ENCODE measurements around the gene WDR73. TPM values are rescaled to one million over a fixed set of nuclear protein-coding genes. Genes with fewer than 3 reads are reported as not detected.

WDR73 gene
- total RNA-seq, 4 donors from 2014 or later: 12.7 to 37.4 (median 26.5) TPM

DNA sequence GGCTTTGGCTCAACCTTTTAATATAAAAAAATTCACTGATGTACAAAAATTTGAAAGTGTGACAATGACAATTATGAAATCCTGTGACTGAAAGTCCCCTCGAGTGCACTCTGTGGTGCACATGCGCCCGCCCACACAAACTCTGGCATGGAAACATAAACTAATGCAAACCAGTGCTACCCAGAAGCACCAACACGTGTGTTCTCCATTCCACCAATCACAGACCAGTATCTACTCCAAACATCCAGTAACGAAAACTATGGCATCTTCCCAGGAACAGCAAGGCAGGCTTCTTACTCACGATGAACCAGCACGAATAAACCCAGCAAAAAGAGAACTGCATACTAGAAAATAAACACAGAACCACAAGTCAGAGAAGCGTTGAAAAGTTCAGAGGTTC lies 15.6 kb upstream of the WDR73 start:
- H3K4me1 ChIP-seq: no peaks in the 10 kb centered on the region

DNA sequence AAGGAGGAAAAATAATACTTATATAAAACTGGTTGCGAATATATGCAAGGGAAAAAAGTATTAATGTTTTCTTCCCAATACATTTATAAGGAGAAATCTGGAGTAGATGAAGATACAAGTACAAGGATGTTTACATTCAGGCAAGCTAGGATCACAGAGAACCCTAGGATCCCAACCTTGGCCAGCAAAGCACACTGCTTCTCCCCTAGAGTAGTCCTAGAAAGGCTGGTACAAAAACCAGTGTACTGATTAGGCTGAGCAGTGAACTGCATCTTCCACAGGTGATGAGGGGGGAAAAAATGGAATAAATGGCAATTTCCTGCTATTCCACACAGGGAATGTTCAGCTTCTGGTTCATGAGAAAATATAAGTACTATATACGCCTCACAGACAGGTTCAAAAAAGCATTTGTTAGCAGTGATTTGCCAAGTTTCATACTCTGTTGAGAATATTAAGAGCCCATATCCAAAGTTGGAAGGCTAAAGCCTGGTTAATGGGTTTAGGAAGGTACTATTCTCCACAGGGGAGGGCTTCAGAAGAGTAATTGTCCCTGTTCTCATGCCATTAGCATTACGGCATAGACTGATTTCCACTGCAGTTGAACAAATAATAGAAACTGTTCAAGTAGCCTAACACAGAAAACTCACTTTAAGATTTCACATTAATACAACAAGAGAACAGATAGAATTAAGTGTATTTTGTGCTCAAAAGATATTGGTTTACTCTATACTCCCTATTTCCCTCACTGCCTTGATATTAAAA lies 14.3 kb upstream of the WDR73 start:
- no peak for DNase-seq
- peaks cover 0 to 24% (median 8%) of the 10 kb centered on the region in 4 donors for H3K36me3 ChIP-seq
- intact Hi-C loops (cut with DNase I; ENCODE audit: low total_unique reads): loop anchor here (10.0 kb wide), 1 partner anchor 46 kb away; the partner anchor contains the start of gene SEC11A

More for the DNA sequence above, 15.6 kb upstream of the WDR73 start:
- WGBS, 2 donors (ENCODE audit: low coverage in 1 of 2): 74 to 89% methylated on average over 3 to 8 of the region's 8 CpGs
- H3K27me3 ChIP-seq: no peaks in the 10 kb centered on the region
- TF ChIP-seq POLR2AphosphoS5 (IDR thresholded peaks at IDR 0.05) (no peak), EP300 (IDR thresholded peaks at IDR 0.05; ENCODE audit: low read depth) (no peak), POLR2A (IDR thresholded peaks at IDR 0.05) (no peak)
- TF ChIP-seq, protein P1, sequence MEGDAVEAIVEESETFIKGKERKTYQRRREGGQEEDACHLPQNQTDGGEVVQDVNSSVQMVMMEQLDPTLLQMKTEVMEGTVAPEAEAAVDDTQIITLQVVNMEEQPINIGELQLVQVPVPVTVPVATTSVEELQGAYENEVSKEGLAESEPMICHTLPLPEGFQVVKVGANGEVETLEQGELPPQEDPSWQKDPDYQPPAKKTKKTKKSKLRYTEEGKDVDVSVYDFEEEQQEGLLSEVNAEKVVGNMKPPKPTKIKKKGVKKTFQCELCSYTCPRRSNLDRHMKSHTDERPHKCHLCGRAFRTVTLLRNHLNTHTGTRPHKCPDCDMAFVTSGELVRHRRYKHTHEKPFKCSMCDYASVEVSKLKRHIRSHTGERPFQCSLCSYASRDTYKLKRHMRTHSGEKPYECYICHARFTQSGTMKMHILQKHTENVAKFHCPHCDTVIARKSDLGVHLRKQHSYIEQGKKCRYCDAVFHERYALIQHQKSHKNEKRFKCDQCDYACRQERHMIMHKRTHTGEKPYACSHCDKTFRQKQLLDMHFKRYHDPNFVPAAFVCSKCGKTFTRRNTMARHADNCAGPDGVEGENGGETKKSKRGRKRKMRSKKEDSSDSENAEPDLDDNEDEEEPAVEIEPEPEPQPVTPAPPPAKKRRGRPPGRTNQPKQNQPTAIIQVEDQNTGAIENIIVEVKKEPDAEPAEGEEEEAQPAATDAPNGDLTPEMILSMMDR (IDR thresholded peaks at IDR 0.05): no peak
- H3K36me3 ChIP-seq: peaks cover 0 to 37% (median 12%) of the 10 kb centered on the region in 4 donors
- in situ Hi-C loops (cut with MboI; ENCODE audit: low pct_ligation_motif_present in 1 of 4, low pct_unique_long_range_greater_than_20kb in 1 of 4, low sequenced_read_pairs in 3 of 4) (loop anchor here in 1 of 4 donors (25.0 kb wide), 1 partner anchor 93 kb away; no protein-coding TSS in a partner anchor), intact Hi-C loops (cut with DNase I; ENCODE audit: low total_unique reads) (loop anchor here (10.0 kb wide), 1 partner anchor 45 kb away; the partner anchor contains the start of gene SEC11A)
- H3K27ac ChIP-seq: no peak overlapping the region
- H3K9me3 ChIP-seq: no peaks in the 10 kb centered on the region
- no peak overlapping the region for H3K4me3 ChIP-seq
- no peak for DNase-seq

DNA sequence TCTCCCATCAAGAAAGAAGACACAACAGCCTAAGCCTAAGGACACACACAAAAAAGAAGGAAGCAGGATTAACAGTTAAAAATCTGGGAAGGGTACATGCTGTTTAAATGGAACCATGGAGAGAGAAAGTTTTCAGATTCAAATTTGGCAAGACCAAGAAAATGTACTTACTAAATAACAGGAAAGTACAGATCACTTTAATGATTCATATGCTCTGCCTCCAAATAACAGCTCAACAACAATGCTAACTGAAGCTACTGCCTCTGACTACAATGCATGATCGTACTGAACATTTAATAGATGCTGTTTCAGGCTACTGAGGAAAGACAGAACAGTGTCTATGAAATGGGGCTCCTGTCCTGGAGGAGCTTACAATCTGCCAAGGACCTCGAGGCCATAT lies 12.3 kb upstream of the WDR73 start:
- TF ChIP-seq, protein P1 (IDR thresholded peaks at IDR 0.05): no peak
- TF ChIP-seq POLR2AphosphoS5 (IDR thresholded peaks at IDR 0.05): no peak
- no peak for TF ChIP-seq POLR2A (IDR thresholded peaks at IDR 0.05)
- no peak for TF ChIP-seq EP300 (IDR thresholded peaks at IDR 0.05; ENCODE audit: low read depth)
- no peaks in the 10 kb centered on the region for H3K9me3 ChIP-seq
- H3K27ac ChIP-seq: no peak overlapping the region
- H3K27me3 ChIP-seq: no peaks in the 10 kb centered on the region
- H3K4me3 ChIP-seq: no peak overlapping the region
- H3K4me1 ChIP-seq: no peaks in the 10 kb centered on the region
- WGBS, 2 donors (ENCODE audit: low coverage in 1 of 2): 69 to 74% methylated on average over 2 of the region's 2 CpGs
- DNase-seq: no peak
- H3K36me3 ChIP-seq: peaks cover 0 to 23% (median 8%) of the 10 kb centered on the region in 4 donors
- intact Hi-C loops (cut with DNase I; ENCODE audit: low total_unique reads): loop anchor here (10.0 kb wide), 1 partner anchor 48 kb away; the partner anchor contains the start of gene SEC11A
- in situ Hi-C loops (cut with MboI; ENCODE audit: low pct_ligation_motif_present in 1 of 4, low pct_unique_long_range_greater_than_20kb in 1 of 4, low sequenced_read_pairs in 3 of 4): loop anchor here in 1 of 4 donors (25.0 kb wide), 1 partner anchor 96 kb away; no protein-coding TSS in a partner anchor

More for the DNA sequence above, 14.3 kb upstream of the WDR73 start:
- TF ChIP-seq EP300 (IDR thresholded peaks at IDR 0.05; ENCODE audit: low read depth): no peak
- no peak for TF ChIP-seq POLR2A (IDR thresholded peaks at IDR 0.05)
- TF ChIP-seq POLR2AphosphoS5 (IDR thresholded peaks at IDR 0.05): no peak
- TF ChIP-seq, protein P1 (IDR thresholded peaks at IDR 0.05): no peak
- Histone ChIP-seq H3K4me3 (no peak overlapping the region), H3K9me3 (no peaks in the 10 kb centered on the region), H3K27me3 (no peaks in the 10 kb centered on the region), H3K27ac (no peak overlapping the region), H3K4me1 (no peaks in the 10 kb centered on the region)
- 95 to 99% methylated on average over 3 of the region's 3 CpGs for WGBS, 2 donors (ENCODE audit: low coverage in 1 of 2)
- in situ Hi-C loops (cut with MboI; ENCODE audit: low pct_ligation_motif_present in 1 of 4, low pct_unique_long_range_greater_than_20kb in 1 of 4, low sequenced_read_pairs in 3 of 4): loop anchor here in 1 of 4 donors (25.0 kb wide), 1 partner anchor 94 kb away; no protein-coding TSS in a partner anchor

DNA sequence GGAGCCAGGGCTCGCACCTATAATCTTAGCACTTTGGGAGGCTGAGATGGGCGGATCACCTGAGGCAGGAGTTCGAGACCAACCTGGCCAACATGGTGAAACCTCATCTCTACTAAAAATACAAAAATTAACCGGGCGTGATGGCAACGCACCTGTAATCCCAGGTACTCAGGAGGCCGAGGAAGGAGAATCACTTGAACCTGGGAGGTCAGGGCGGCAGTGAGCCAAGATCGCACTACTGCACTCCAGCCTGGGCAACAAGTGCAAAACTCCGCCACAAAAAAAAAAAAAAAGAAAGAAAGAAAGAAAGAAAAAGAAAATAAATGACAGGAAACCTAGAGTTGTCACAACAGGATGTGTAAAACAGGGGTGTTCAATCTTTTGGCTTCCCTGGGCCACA lies 6.9 kb upstream of the WDR73 start:
- Histone ChIP-seq H3K9me3 (no peaks in the 10 kb centered on the region), H3K27me3 (no peaks in the 10 kb centered on the region), H3K27ac (no peak overlapping the region), H3K4me3 (no peak overlapping the region), H3K36me3 (peaks cover 0 to 6% (median 0%) of the 10 kb centered on the region in 4 donors), H3K4me1 (peaks cover 0 to 12% (median 10%) of the 10 kb centered on the region in 4 donors)
- intact Hi-C loops (cut with DNase I; ENCODE audit: low total_unique reads): loop anchor here (10.0 kb wide), 1 partner anchor 54 kb away; the partner anchor contains the start of gene SEC11A
- TF ChIP-seq POLR2A (IDR thresholded peaks at IDR 0.05) (no peak), POLR2AphosphoS5 (IDR thresholded peaks at IDR 0.05) (no peak), EP300 (IDR thresholded peaks at IDR 0.05; ENCODE audit: low read depth) (no peak)
- TF ChIP-seq, protein P1 (IDR thresholded peaks at IDR 0.05): no peak
- WGBS, 2 donors (ENCODE audit: low coverage in 1 of 2): 94 to 100% methylated on average over 4 to 10 of the region's 10 CpGs
- in situ Hi-C loops (cut with MboI; ENCODE audit: low pct_ligation_motif_present in 1 of 4, low pct_unique_long_range_greater_than_20kb in 1 of 4, low sequenced_read_pairs in 3 of 4): loop anchor here in 1 of 4 donors (25.0 kb wide), 1 partner anchor 101 kb away; no protein-coding TSS in a partner anchor
- DNase-seq: no peak
